ENCODE measurements around the gene PYCARD. TPM values are rescaled to one million over a fixed set of nuclear protein-coding genes. Genes with fewer than 3 reads are reported as not detected.

PYCARD gene
- total and polyA plus RNA-seq, 2 experiments from 2014 or later, result 53.1 to 54.0 TPM

DNA sequence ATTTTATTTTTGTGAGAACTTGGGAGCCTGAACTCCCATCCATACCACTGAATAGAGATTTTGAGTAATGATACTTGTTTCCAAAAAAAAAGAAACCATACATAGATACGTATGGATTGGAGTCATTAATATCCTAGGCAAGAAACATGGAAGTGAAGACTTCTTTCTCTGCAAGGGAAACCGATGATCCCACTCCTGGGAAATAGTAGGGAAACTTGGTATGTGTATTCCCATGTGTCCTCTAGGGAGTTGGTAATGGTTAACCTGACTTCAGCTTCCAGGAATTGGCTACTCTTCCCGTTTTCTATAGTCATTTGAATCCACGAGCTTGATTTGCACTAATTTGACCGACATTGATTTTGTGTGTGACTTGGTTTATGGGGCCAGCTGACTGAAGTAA is 17.2 kb downstream of the PYCARD start:
- Mint-ChIP-seq H3K4me3 (no peak overlapping the region), H3K36me3 (ENCODE audit: low read depth) (peaks cover 97% of the 10 kb centered on the region), H3K27ac (no peak overlapping the region), H3K9me3 (peaks cover 4% of the 10 kb centered on the region; the same call in 2 of the 3 replicates), H3K4me1 (peaks cover 41% of the 10 kb centered on the region), H3K27me3 (ENCODE audit: insufficient read depth, low read depth, poor library complexity) (peaks cover 21% of the 10 kb centered on the region)
- Histone ChIP-seq H3K36me3 (ENCODE audit: insufficient read depth) (peaks cover 86% of the 10 kb centered on the region), H3K27ac (ENCODE audit: low read depth) (no peak overlapping the region), H3K4me1 (ENCODE audit: insufficient read depth) (peaks cover 18% of the 10 kb centered on the region), H3K9me2 (ENCODE audit: insufficient read depth) (no peaks in the 10 kb centered on the region), H2AFZ (no peak overlapping the region), H3K79me2 (replicated peaks; ENCODE audit: insufficient read depth) (peaks cover 98% of the 10 kb centered on the region), H3K4me2 (no peak overlapping the region), H4K20me1 (replicated peaks; ENCODE audit: insufficient read depth) (peaks cover 84% of the 10 kb centered on the region), H3F3A (replicated peaks; ENCODE audit: low read depth) (peaks cover 63% of the 10 kb centered on the region), H3K27me3 (ENCODE audit: insufficient read depth) (no peaks in the 10 kb centered on the region), H3K4me3 (no peak overlapping the region)
- DNase-seq (ENCODE audit: low spot score) (no peak), ATAC-seq (no peak)
- no peak for TF ChIP-seq POLR2AphosphoS5 (IDR thresholded peaks at IDR 0.05; ENCODE audit: low read depth)
- TF ChIP-seq, protein P1, sequence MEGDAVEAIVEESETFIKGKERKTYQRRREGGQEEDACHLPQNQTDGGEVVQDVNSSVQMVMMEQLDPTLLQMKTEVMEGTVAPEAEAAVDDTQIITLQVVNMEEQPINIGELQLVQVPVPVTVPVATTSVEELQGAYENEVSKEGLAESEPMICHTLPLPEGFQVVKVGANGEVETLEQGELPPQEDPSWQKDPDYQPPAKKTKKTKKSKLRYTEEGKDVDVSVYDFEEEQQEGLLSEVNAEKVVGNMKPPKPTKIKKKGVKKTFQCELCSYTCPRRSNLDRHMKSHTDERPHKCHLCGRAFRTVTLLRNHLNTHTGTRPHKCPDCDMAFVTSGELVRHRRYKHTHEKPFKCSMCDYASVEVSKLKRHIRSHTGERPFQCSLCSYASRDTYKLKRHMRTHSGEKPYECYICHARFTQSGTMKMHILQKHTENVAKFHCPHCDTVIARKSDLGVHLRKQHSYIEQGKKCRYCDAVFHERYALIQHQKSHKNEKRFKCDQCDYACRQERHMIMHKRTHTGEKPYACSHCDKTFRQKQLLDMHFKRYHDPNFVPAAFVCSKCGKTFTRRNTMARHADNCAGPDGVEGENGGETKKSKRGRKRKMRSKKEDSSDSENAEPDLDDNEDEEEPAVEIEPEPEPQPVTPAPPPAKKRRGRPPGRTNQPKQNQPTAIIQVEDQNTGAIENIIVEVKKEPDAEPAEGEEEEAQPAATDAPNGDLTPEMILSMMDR (conservative IDR thresholded peaks at IDR 0.05; ENCODE audit: low read depth in 2 of 2), result no peak
- no peak for TF ChIP-seq ZNF331 (CRISPR knock-in tag; IDR thresholded peaks at IDR 0.05; ENCODE audit: low read depth)
- no peak for TF ChIP-seq STAT1 (IDR thresholded peaks at IDR 0.05; ENCODE audit: unreplicated experiment)
- no peak for TF ChIP-seq EZH2phosphoT487 (IDR thresholded peaks at IDR 0.05; ENCODE audit: unreplicated experiment)
- TF ChIP-seq, protein P2, sequence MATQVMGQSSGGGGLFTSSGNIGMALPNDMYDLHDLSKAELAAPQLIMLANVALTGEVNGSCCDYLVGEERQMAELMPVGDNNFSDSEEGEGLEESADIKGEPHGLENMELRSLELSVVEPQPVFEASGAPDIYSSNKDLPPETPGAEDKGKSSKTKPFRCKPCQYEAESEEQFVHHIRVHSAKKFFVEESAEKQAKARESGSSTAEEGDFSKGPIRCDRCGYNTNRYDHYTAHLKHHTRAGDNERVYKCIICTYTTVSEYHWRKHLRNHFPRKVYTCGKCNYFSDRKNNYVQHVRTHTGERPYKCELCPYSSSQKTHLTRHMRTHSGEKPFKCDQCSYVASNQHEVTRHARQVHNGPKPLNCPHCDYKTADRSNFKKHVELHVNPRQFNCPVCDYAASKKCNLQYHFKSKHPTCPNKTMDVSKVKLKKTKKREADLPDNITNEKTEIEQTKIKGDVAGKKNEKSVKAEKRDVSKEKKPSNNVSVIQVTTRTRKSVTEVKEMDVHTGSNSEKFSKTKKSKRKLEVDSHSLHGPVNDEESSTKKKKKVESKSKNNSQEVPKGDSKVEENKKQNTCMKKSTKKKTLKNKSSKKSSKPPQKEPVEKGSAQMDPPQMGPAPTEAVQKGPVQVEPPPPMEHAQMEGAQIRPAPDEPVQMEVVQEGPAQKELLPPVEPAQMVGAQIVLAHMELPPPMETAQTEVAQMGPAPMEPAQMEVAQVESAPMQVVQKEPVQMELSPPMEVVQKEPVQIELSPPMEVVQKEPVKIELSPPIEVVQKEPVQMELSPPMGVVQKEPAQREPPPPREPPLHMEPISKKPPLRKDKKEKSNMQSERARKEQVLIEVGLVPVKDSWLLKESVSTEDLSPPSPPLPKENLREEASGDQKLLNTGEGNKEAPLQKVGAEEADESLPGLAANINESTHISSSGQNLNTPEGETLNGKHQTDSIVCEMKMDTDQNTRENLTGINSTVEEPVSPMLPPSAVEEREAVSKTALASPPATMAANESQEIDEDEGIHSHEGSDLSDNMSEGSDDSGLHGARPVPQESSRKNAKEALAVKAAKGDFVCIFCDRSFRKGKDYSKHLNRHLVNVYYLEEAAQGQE (IDR thresholded peaks at IDR 0.05; ENCODE audit: unreplicated experiment), result no peak
- no peak for TF ChIP-seq EZH2 (IDR thresholded peaks at IDR 0.05; ENCODE audit: low read depth, unreplicated experiment)
- TF ChIP-seq, protein P3, sequence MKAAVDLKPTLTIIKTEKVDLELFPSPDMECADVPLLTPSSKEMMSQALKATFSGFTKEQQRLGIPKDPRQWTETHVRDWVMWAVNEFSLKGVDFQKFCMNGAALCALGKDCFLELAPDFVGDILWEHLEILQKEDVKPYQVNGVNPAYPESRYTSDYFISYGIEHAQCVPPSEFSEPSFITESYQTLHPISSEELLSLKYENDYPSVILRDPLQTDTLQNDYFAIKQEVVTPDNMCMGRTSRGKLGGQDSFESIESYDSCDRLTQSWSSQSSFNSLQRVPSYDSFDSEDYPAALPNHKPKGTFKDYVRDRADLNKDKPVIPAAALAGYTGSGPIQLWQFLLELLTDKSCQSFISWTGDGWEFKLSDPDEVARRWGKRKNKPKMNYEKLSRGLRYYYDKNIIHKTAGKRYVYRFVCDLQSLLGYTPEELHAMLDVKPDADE (IDR thresholded peaks at IDR 0.05), result no peak
- TF ChIP-seq, protein P4, sequence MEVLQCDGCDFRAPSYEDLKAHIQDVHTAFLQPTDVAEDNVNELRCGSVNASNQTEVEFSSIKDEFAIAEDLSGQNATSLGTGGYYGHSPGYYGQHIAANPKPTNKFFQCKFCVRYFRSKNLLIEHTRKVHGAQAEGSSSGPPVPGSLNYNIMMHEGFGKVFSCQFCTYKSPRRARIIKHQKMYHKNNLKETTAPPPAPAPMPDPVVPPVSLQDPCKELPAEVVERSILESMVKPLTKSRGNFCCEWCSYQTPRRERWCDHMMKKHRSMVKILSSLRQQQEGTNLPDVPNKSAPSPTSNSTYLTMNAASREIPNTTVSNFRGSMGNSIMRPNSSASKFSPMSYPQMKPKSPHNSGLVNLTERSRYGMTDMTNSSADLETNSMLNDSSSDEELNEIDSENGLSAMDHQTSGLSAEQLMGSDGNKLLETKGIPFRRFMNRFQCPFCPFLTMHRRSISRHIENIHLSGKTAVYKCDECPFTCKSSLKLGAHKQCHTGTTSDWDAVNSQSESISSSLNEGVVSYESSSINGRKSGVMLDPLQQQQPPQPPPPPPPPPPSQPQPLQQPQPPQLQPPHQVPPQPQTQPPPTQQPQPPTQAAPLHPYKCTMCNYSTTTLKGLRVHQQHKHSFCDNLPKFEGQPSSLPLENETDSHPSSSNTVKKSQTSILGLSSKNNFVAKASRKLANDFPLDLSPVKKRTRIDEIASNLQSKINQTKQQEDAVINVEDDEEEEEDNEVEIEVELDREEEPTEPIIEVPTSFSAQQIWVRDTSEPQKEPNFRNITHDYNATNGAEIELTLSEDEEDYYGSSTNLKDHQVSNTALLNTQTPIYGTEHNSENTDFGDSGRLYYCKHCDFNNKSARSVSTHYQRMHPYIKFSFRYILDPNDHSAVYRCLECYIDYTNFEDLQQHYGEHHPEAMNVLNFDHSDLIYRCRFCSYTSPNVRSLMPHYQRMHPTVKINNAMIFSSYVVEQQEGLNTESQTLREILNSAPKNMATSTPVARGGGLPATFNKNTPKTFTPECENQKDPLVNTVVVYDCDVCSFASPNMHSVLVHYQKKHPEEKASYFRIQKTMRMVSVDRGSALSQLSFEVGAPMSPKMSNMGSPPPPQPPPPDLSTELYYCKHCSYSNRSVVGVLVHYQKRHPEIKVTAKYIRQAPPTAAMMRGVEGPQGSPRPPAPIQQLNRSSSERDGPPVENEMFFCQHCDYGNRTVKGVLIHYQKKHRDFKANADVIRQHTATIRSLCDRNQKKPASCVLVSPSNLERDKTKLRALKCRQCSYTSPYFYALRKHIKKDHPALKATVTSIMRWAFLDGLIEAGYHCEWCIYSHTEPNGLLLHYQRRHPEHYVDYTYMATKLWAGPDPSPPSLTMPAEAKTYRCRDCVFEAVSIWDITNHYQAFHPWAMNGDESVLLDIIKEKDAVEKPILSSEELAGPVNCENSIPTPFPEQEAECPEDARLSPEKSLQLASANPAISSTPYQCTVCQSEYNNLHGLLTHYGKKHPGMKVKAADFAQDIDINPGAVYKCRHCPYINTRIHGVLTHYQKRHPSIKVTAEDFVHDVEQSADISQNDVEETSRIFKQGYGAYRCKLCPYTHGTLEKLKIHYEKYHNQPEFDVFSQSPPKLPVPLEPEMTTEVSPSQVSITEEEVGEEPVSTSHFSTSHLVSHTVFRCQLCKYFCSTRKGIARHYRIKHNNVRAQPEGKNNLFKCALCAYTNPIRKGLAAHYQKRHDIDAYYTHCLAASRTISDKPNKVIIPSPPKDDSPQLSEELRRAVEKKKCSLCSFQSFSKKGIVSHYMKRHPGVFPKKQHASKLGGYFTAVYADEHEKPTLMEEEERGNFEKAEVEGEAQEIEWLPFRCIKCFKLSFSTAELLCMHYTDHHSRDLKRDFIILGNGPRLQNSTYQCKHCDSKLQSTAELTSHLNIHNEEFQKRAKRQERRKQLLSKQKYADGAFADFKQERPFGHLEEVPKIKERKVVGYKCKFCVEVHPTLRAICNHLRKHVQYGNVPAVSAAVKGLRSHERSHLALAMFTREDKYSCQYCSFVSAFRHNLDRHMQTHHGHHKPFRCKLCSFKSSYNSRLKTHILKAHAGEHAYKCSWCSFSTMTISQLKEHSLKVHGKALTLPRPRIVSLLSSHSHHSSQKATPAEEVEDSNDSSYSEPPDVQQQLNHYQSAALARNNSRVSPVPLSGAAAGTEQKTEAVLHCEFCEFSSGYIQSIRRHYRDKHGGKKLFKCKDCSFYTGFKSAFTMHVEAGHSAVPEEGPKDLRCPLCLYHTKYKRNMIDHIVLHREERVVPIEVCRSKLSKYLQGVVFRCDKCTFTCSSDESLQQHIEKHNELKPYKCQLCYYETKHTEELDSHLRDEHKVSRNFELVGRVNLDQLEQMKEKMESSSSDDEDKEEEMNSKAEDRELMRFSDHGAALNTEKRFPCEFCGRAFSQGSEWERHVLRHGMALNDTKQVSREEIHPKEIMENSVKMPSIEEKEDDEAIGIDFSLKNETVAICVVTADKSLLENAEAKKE (CRISPR knock-in tag; IDR thresholded peaks at IDR 0.05), result no peak

Measured in GM23338 (cell line).